ENCODE results near the gene ODAD2. TPM values are rescaled to one million over a fixed set of nuclear protein-coding genes. Genes with fewer than 3 reads are reported as not detected.

Gene ODAD2
- not detected in 5 replicates for total RNA-seq (2022; extraction: Qiagen RNA extraction; ENCODE audit: low read depth)

DNA sequence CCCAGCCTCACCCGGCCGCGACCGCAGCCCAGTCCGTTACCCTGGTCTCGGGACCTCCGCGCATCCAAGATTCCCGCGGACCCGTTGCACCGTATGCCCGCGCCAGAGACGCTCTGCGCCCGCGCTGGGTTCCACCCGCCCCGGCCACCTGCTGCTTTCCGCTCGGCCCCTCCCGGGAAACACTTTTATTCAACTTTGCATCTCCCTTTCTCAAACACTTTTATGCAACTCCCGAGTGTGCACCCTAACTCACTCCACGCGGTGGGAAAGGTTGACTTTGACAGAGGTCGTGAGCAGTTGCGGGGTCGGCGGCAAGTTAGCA lies at the start of gene ODAD2:
Gene ODAD2, minus strand, starts transcription at position 126 of the 322 bp plus-strand sequence. CDS start 3,937 bp downstream, outside the sequence.

Measured in A549 treated with DMSO at 1 μM for 4 hours (cell line).